ENCODE measurements around the gene BRD2.
A peak's percentile ranks its signal among the peaks of the same experiment; 100 is the strongest.

The BRD2 gene

GRCh38 chr6:32949113-32949512 lies 19.3 kb upstream of the BRD2 start:
- no peak for DNase-seq (ENCODE audit: low spot score)

DNA sequence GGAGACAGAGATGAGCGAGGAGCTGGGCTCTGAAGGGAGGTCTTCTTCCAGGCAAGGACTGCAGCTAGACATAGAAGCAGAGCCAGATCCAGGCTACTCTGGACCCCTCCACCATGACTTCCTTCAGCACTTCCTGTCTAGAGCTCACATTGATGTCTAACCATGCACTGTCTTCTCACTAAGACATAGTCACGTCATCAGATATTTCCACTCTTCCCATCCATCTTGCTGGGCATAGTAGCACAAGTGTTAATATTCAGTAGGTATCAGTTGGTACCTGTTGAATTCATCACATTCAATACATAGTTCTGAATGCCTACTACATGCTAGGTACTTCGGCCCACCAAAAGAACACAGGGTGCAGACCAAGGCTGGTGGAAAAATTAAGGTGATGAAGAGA lies 18.4 kb upstream of the BRD2 start:
- DNase-seq (ENCODE audit: low spot score): no peak

- no peak for DNase-seq (ENCODE audit: low spot score)
These were observed 17.9 kb upstream of the BRD2 start for GRCh38 chr6:32950449-32950848.

- DNase-seq (ENCODE audit: low spot score): peak; percentile 91
These were observed 15.3 kb upstream of the BRD2 start, which contains the start of gene HLA-DMA for GRCh38 chr6:32952817-32953739. Gene HLA-DMA (minus strand): TSS chr6:32953097. CDS start chr6:32953036, 61 bp downstream.

- DNase-seq (ENCODE audit: low spot score): no peak
These were observed 14.6 kb upstream of the BRD2 start for GRCh38 chr6:32953775-32954174.

- DNase-seq (ENCODE audit: low spot score): no peak
These were observed 14.1 kb upstream of the BRD2 start for GRCh38 chr6:32954267-32954666.

- peak; percentile 58 for DNase-seq (ENCODE audit: low spot score)
These were observed 13.2 kb upstream of the BRD2 start for GRCh38 chr6:32954986-32955802.

- no peak for DNase-seq (ENCODE audit: low spot score)
These were observed 12.2 kb upstream of the BRD2 start for GRCh38 chr6:32956176-32956575.

- no peak for DNase-seq (ENCODE audit: low spot score)
These were observed 7.8 kb upstream of the BRD2 start for GRCh38 chr6:32960563-32960962.

DNA sequence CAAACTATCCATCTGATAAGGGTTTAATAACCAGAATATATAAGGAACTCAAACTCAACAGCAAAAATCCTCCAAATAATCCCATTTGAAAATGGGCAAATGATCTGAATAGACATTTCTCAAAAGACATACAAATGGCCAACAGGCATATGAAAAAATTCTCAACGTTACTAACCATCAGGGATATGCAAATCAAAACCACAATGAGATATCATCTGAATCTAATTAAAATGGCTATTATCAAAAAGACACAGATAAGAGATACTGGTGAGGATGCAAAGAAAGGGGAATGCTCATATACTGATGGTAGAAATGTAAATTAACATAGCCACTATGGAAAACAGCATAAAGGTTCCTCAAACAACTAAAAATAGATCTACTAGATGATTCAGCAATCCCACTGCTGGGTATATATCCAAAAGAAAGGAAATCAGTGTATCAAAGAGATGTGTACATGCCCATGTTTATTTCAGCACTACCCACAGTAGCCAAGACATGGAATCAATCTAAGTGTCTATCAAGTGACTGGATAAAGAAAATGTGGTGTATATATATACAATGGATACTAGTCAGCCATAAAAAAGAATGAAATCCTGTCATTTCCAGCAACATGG lies 6.1 kb upstream of the BRD2 start:
- DNase-seq (ENCODE audit: low spot score): no peak

DNA sequence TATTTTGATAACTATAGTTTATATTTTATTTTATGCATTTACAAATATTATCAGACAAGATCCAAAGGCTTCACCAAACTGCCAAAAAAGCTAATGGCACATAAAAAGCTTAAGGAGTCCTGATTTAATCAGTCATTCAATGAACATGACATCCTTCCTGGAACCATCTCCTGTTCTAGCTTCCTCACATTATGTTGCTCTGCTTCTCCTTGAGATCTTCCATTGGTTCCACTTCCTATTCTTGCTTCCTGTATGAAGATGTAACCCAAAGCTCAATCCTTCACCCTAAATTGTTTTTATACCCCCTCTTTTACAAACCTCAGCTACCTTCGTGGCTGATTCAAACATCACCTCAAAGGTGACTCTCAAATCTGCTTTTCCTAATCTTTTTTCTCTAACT lies 4.5 kb upstream of the BRD2 start:
- no peak for DNase-seq (ENCODE audit: low spot score)

GRCh38 chr6:32964776-32965175 lies 3.6 kb upstream of the BRD2 start:
- no peak for DNase-seq (ENCODE audit: low spot score)

GRCh38 chr6:32967151-32968091 lies 973 bp upstream of the BRD2 start:
- peak; percentile 44 for DNase-seq (ENCODE audit: low spot score)

GRCh38 chr6:32968867-32969684 lies 682 bp downstream of the BRD2 start:
- DNase-seq (ENCODE audit: low spot score): peak; percentile 67

DNA sequence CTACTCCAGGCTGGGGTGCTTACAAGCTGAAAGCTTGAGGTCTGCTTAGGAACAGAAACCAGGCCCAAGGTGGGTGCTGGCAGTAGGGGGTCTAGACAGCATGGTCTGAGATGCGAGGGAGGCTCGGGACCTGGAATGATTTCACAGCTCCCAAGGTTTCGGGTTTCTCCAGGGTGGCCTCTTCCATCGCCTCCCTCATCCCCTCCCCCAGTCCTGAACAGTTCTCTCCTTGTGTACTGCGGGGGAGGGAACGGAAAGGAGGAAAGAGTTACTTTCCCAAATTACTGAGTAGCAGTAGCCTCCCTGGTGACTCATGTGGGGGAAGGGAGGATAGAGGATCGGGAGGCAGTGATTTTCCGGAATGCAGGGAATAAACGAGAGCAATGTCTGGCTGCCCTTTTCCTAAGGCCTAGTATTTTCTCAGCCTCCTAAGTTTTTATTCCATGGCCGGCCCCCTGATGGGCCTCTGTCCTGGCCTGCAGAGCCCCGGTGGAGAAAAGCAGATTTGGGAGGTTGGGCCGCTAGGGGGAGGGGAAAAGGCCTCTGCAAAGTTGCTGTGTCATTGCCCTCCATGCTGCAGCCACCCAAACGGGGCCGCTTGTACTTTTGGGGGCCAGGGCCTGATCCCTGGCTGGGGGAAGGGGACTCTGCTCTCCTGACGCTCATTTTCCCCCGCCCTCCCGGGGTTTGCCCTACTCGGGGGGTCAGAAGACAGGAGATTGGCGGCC lies 1.5 kb downstream of the BRD2 start:
- DNase-seq (ENCODE audit: low spot score): peak; percentile 66

GRCh38 chr6:32970413-32971241 lies 2.2 kb downstream of the BRD2 start:
- peak; percentile 78 for DNase-seq (ENCODE audit: low spot score)

DNA sequence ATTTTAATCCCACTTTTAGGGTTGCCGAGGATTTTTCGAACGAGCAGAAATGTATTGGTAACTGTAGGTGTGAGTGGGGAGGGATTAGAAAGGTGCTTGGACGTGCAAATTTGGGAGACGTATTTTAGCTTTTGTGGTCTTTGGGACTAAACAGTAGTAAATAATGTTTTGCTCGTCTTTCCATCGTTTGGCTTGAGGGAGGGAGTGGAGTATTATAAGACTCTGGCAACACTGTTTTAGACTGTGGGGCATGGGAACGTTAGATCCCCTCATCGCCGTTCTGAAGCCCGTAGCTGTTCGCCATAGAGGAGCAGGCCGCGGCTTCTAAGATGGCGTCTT lies 2.8 kb downstream of the BRD2 start:
- no peak for DNase-seq (ENCODE audit: low spot score)

- peak; percentile 100 for DNase-seq (ENCODE audit: low spot score)
These were observed 3.4 kb downstream of the BRD2 start for GRCh38 chr6:32971581-32972352.
